ENCODE data around the gene ENPP6.

Gene ENPP6

DNA sequence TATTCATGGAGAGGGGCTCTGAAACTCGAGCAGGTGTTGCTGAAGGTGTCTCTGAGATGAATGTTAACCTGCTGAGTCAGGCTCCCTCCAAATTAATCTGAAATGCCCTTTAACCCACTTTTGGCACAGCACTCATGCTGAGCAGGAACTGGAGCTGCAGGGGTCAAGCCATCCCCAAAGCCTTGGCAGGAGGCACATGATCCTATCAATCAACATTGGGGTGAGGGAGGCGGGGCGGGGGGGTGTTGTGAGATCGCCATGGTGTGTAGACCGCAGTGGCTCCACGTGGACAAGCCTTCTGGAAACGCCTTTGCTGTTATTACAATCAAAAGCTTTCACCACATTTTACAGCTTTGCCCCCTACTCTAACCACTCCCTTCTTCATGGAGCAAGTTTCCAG lies 16.5 kb downstream of the ENPP6 start:
- WGBS: 70% methylated on average over 7 of the region's 7 CpGs
- H3K27ac ChIP-seq (ENCODE audit: low read depth, low read length): no peak overlapping the region
- H3K9me3 ChIP-seq (ENCODE audit: insufficient read depth, low read depth, low read length): no peaks in the 10 kb centered on the region
- H3K36me3 ChIP-seq (ENCODE audit: insufficient read depth, low read length): no peaks in the 10 kb centered on the region
- no peaks in the 10 kb centered on the region for H3K27me3 ChIP-seq (ENCODE audit: insufficient read depth, low read length)
- 0 out of 2 replicates have a peak, but pooled peaks cover 8% of the 10 kb centered on the region for H3K4me1 ChIP-seq (ENCODE audit: insufficient read depth, low read length)
- no peak overlapping the region for H3K9ac ChIP-seq (ENCODE audit: low read depth, low read length)
- no peak overlapping the region for H3K4me3 ChIP-seq (ENCODE audit: low read length)

DNA sequence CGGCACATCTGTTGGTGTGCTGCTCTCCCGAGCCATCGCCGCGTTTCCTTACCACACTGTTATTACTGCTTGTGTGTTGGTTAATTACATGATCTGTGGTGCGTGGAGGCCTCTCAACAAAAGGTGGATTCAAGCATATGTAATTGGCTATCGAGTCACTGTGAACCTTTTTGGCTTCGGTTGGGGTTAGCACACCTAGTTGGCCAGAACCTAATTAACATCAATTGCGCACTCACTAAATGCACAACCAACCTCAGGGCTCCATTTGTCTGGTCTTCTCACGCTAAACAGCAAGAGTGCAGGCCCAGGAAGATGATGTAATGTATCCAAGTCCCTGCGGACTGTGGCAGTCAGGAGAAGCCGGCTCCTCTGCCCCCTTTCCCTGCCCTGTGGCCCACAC lies 17.4 kb downstream of the ENPP6 start:
- 85% methylated on average over 12 of the region's 12 CpGs for WGBS
- no peaks in the 10 kb centered on the region for H3K9me3 ChIP-seq (ENCODE audit: insufficient read depth, low read depth, low read length)
- no peaks in the 10 kb centered on the region for H3K36me3 ChIP-seq (ENCODE audit: insufficient read depth, low read length)
- no peak overlapping the region for H3K27ac ChIP-seq (ENCODE audit: low read depth, low read length)
- H3K27me3 ChIP-seq (ENCODE audit: insufficient read depth, low read length): no peaks in the 10 kb centered on the region
- no peak overlapping the region for H3K9ac ChIP-seq (ENCODE audit: low read depth, low read length)
- no peak overlapping the region for H3K4me3 ChIP-seq (ENCODE audit: low read length)
- H3K4me1 ChIP-seq (ENCODE audit: insufficient read depth, low read length): 0 out of 2 replicates have a peak, but pooled peaks cover 8% of the 10 kb centered on the region

DNA sequence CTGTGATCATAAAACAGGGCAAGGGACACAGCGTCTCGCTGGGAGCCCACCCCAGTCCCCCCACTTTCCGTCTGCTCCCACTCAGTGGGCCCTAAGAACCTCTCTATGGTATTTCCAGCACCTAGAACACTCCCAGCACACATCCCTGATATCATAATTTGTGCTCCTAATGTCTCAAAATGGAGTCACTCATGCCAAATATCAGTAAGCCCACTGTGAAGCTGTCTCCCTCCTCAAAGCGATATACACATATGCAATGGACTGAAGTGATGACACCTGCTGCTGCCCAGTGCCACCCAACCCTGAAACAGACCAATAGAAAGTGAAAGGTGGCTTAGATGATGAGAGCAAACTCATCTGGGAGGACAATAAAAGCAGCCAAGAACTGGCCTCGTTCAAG lies 17.9 kb downstream of the ENPP6 start:
- 95% methylated on average over 5 of the region's 5 CpGs for WGBS
- Histone ChIP-seq H3K9me3 (ENCODE audit: insufficient read depth, low read depth, low read length) (no peaks in the 10 kb centered on the region), H3K36me3 (ENCODE audit: insufficient read depth, low read length) (no peaks in the 10 kb centered on the region), H3K27me3 (ENCODE audit: insufficient read depth, low read length) (no peaks in the 10 kb centered on the region), H3K27ac (ENCODE audit: low read depth, low read length) (no peak overlapping the region), H3K4me1 (ENCODE audit: insufficient read depth, low read length) (0 out of 2 replicates have a peak, but pooled peaks cover 8% of the 10 kb centered on the region), H3K9ac (ENCODE audit: low read depth, low read length) (no peak overlapping the region), H3K4me3 (ENCODE audit: low read length) (no peak overlapping the region)

DNA sequence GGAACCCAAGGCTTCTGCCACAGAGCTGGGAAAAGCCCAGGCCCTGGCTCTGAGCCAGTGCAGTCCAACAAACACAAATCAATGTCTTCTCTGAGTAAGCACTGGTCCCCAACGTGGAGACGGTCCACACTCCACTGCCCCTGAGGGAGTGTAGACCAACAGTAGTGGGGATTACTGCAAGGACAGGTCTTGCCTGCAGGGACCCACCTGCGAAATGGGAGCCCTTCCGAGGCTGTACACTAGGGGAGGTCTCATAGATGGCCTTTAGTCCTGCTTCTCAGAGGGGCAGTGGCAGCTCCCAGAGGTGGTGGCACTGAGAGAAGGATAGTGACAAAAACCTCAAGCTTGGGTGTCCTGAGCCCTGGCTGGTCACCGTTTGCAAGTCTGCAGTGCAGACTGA lies 19.5 kb downstream of the ENPP6 start:
- WGBS: 92% methylated on average over 5 of the region's 5 CpGs
- 0 out of 2 replicates have a peak, but pooled peaks cover 12% of the 10 kb centered on the region for H3K4me1 ChIP-seq (ENCODE audit: insufficient read depth, low read length)
- H3K4me3 ChIP-seq (ENCODE audit: low read length): no peak overlapping the region
- no peak overlapping the region for H3K27ac ChIP-seq (ENCODE audit: low read depth, low read length)
- H3K27me3 ChIP-seq (ENCODE audit: insufficient read depth, low read length): no peaks in the 10 kb centered on the region
- peaks cover 2% of the 10 kb centered on the region; the same call in 1 of the 2 replicates for H3K9me3 ChIP-seq (ENCODE audit: insufficient read depth, low read depth, low read length)
- no peak overlapping the region for H3K9ac ChIP-seq (ENCODE audit: low read depth, low read length)
- H3K36me3 ChIP-seq (ENCODE audit: insufficient read depth, low read length): no peaks in the 10 kb centered on the region

DNA sequence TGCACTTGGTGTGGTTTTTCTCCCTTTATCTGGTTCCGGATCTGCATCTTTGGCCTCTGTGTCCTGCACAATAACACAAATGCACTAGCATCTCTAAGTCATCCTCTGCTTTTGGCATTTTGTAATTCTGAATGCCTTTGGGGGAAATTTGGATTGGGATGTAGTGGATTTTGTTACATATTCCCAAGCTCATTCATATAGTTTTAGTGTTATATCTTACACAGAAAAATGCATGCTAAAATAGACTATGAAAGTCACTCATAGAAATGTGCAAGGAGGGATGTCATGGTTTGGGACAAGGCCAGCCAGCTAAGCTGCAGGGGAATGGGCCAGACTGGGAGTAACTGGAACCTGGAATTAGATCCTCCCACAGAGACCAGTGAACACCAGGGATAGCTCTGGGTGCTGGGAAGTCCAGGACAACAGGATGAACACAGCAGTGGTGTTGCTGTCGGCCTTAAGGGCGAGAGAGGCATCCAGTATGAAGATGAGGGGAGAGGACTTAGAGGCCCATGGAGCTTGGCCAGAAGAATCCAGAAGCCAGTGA lies 20.1 kb downstream of the ENPP6 start:
- no peaks in the 10 kb centered on the region for H3K36me3 ChIP-seq (ENCODE audit: insufficient read depth, low read length)
- WGBS: 96% methylated on average over 3 of the region's 3 CpGs
- H3K9ac ChIP-seq (ENCODE audit: low read depth, low read length): no peak overlapping the region
- peaks cover 6% of the 10 kb centered on the region; the same call in 1 of the 2 replicates for H3K9me3 ChIP-seq (ENCODE audit: insufficient read depth, low read depth, low read length)
- H3K4me1 ChIP-seq (ENCODE audit: insufficient read depth, low read length): 0 out of 2 replicates have a peak, but pooled peaks cover 12% of the 10 kb centered on the region
- H3K4me3 ChIP-seq (ENCODE audit: low read length): no peak overlapping the region
- H3K27me3 ChIP-seq (ENCODE audit: insufficient read depth, low read length): no peaks in the 10 kb centered on the region
- no peak overlapping the region for H3K27ac ChIP-seq (ENCODE audit: low read depth, low read length)

DNA sequence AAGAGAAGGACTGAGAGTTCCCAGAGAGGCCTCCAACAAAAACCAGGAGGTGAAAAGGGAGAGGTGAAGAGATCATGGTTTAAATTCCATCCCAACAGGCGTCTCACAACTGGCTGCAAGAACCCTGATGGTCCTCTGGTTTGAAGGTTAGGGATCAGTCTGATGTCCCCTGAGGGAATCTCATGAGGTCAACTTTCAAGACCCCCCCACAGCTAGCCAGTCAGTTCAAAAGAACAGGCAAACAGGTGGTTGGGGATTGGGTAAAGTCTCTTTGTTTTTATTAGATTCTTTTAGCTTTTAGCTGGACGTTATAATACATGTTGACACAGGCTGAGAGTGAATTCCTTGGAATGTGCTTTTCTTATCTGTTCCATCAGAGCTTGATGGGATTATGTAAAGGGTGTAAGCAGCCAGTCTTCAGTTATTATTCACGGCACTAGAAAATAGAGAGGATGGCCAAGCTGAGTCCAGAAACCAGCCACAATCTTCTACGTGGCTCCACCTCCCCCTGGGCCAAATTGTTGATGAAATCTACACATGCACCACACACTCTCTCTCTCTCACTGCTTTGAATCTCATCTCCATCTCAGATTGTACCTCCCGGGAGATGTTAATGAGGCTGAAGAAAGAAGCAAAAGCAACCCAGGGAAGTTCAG lies 20.8 kb downstream of the ENPP6 start:
- Histone ChIP-seq H3K9me3 (ENCODE audit: insufficient read depth, low read depth, low read length) (peaks cover 6% of the 10 kb centered on the region; the same call in 1 of the 2 replicates), H3K9ac (ENCODE audit: low read depth, low read length) (no peak overlapping the region), H3K4me3 (ENCODE audit: low read length) (no peak overlapping the region), H3K27ac (ENCODE audit: low read depth, low read length) (no peak overlapping the region), H3K4me1 (ENCODE audit: insufficient read depth, low read length) (0 out of 2 replicates have a peak, but pooled peaks cover 12% of the 10 kb centered on the region), H3K36me3 (ENCODE audit: insufficient read depth, low read length) (no peaks in the 10 kb centered on the region), H3K27me3 (ENCODE audit: insufficient read depth, low read length) (no peaks in the 10 kb centered on the region)
- 83% methylated on average over 5 of the region's 5 CpGs for WGBS

DNA sequence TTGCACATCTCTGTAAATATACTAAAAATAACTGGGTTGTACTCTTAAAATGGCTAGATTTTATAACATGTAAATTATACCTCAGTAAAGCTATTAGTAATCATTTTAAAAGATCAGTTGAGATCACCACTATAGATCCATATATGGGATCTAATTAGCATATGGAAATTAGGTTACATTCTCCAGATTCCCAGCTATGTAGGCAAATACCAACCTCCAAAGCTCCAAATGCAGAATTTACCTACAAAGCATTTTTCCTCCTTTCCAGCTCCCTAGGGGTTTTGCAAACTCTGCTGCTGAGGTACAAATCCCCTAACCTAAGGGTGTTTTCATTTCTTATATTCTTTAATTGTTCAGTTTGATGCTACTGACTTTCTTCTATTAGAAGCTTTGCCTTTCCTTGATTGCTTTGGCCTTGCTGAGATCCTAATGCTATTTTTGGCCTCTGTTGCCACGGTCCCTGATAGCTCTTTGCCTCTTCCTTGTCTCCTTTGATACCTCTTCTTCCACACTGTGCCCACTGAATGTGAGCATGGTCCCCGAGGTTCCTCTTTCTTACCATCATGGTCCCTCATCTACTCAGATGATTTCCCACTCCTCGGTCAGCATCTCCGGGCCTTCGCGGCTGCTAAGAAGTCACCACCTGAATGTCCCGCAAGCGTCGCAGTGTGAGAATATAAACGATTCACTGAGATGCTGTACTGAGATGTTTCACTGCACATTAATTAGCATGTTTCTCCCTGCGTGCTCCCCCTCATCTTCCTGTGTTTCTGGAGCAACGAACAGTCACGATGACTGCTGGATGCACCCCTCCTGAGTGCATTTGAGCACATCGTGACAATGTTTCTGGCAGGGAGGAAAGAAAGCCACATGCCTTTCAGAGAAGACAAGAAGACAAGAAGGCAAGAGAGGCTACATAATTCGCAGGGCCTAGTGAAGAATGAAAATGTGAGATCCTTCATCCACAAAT lies 23.8 kb downstream of the ENPP6 start:
- 93% methylated on average over 15 of the region's 15 CpGs for WGBS
- no peaks in the 10 kb centered on the region for H3K27me3 ChIP-seq (ENCODE audit: insufficient read depth, low read length)
- H3K9me3 ChIP-seq (ENCODE audit: insufficient read depth, low read depth, low read length): peaks cover 6% of the 10 kb centered on the region; the same call in 1 of the 2 replicates
- H3K27ac ChIP-seq (ENCODE audit: low read depth, low read length): no peak overlapping the region
- H3K9ac ChIP-seq (ENCODE audit: low read depth, low read length): no peak overlapping the region
- H3K36me3 ChIP-seq (ENCODE audit: insufficient read depth, low read length): no peaks in the 10 kb centered on the region
- H3K4me1 ChIP-seq (ENCODE audit: insufficient read depth, low read length): 0 out of 2 replicates have a peak, but pooled peaks cover 4% of the 10 kb centered on the region
- H3K4me3 ChIP-seq (ENCODE audit: low read length): no peak overlapping the region

DNA sequence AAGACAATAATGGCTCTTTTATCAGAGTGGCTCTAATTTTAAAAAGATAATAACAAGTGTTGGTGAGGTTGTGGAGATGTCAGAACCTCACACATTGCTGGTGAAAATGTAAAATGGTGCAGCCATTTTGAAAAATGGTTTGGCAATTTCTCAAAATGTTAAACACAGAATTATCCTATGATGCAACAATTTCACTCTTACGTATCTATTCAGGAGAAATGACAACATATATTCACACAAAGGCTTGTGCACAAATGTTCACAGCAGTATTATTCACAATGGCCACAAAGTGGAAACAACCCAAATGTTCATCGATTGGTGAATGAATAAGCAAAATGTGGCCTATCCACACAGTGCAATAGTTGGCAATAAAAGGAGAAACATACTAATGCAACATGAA lies 24.7 kb downstream of the ENPP6 start:
- WGBS: 96% methylated on average over 2 of the region's 2 CpGs
- peaks cover 6% of the 10 kb centered on the region; the same call in 1 of the 2 replicates for H3K9me3 ChIP-seq (ENCODE audit: insufficient read depth, low read depth, low read length)
- 0 out of 2 replicates have a peak, but pooled peaks cover 4% of the 10 kb centered on the region for H3K4me1 ChIP-seq (ENCODE audit: insufficient read depth, low read length)
- H3K36me3 ChIP-seq (ENCODE audit: insufficient read depth, low read length): no peaks in the 10 kb centered on the region
- no peaks in the 10 kb centered on the region for H3K27me3 ChIP-seq (ENCODE audit: insufficient read depth, low read length)
- no peak overlapping the region for H3K4me3 ChIP-seq (ENCODE audit: low read length)
- H3K27ac ChIP-seq (ENCODE audit: low read depth, low read length): no peak overlapping the region
- H3K9ac ChIP-seq (ENCODE audit: low read depth, low read length): no peak overlapping the region

DNA sequence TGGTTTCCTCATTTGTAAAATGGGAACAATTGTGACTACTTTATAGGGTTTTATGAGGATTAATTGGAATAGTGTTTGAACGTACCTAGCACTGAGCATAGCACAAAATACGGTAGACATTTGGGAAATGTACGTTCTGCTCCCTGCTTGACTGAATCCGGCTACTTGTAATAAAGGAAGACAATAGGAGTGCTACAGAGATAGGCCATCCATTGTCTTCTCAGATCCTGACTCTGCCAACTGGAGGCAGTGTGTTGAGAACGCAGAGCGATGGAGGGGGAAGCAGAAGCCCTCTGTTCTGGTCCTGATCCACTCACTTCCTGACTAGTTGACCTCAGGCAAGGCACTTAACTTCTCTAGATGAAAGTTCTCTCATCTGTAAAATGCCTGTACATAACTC lies 26.4 kb downstream of the ENPP6 start:
- 94% methylated on average over 6 of the region's 6 CpGs for WGBS
- Histone ChIP-seq H3K4me3 (ENCODE audit: low read length) (no peak overlapping the region), H3K27me3 (ENCODE audit: insufficient read depth, low read length) (no peaks in the 10 kb centered on the region), H3K9me3 (ENCODE audit: insufficient read depth, low read depth, low read length) (peaks cover 6% of the 10 kb centered on the region; the same call in 1 of the 2 replicates), H3K9ac (ENCODE audit: low read depth, low read length) (no peak overlapping the region), H3K36me3 (ENCODE audit: insufficient read depth, low read length) (no peaks in the 10 kb centered on the region), H3K27ac (ENCODE audit: low read depth, low read length) (no peak overlapping the region), H3K4me1 (ENCODE audit: insufficient read depth, low read length) (0 out of 2 replicates have a peak, but pooled peaks cover 4% of the 10 kb centered on the region)

DNA sequence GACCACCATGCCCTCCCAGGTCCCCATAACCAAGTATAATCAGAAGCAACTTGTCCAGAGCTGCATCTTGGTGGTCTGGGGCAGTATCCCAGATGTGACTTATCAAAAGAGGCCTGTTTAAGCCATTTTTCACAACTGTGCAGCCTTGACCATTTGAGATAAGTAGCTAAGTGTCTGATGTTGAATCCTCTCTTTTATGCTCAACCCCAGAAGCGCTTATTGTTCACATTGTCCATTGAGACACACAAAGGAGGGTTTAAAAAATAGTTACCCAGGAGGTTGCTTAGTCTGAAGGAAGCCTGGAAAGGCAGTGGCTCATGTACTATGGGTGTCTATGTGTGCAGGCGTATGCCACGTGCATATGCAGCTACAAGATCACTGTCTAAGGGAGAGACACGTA lies 27.0 kb downstream of the ENPP6 start:
- no peaks in the 10 kb centered on the region for H3K27me3 ChIP-seq (ENCODE audit: insufficient read depth, low read length)
- no peak overlapping the region for H3K9ac ChIP-seq (ENCODE audit: low read depth, low read length)
- no peaks in the 10 kb centered on the region for H3K36me3 ChIP-seq (ENCODE audit: insufficient read depth, low read length)
- peaks cover 6% of the 10 kb centered on the region; the same call in 1 of the 2 replicates for H3K9me3 ChIP-seq (ENCODE audit: insufficient read depth, low read depth, low read length)
- no peak overlapping the region for H3K4me3 ChIP-seq (ENCODE audit: low read length)
- no peak overlapping the region for H3K27ac ChIP-seq (ENCODE audit: low read depth, low read length)
- WGBS: 93% methylated on average over 4 of the region's 4 CpGs
- 0 out of 2 replicates have a peak, but pooled peaks cover 4% of the 10 kb centered on the region for H3K4me1 ChIP-seq (ENCODE audit: insufficient read depth, low read length)

DNA sequence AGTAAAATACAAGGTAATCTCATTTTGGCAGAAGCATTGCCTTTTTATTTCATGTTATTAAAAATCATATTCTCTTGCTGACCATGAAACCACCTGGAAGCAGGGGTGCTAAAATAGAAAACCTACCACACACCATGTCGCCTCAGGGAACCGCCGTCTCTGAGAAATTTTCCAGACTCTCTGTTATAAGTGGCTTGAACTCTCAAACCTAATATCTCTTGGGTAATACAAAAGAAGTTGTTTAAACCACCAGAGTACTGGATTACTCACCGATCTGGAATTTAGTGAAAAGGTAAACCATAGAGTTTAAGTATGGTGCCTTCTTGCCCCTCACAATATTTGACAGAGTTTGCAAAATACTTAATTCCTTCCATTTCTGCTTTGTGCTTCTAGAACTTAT lies 27.7 kb downstream of the ENPP6 start:
- no peak overlapping the region for H3K27ac ChIP-seq (ENCODE audit: low read depth, low read length)
- WGBS: 100% methylated on average over 4 of the region's 4 CpGs
- no peak overlapping the region for H3K4me3 ChIP-seq (ENCODE audit: low read length)
- H3K27me3 ChIP-seq (ENCODE audit: insufficient read depth, low read length): no peaks in the 10 kb centered on the region
- 0 out of 2 replicates have a peak, but pooled peaks cover 4% of the 10 kb centered on the region for H3K4me1 ChIP-seq (ENCODE audit: insufficient read depth, low read length)
- H3K36me3 ChIP-seq (ENCODE audit: insufficient read depth, low read length): no peaks in the 10 kb centered on the region
- H3K9ac ChIP-seq (ENCODE audit: low read depth, low read length): no peak overlapping the region
- peaks cover 6% of the 10 kb centered on the region; the same call in 1 of the 2 replicates for H3K9me3 ChIP-seq (ENCODE audit: insufficient read depth, low read depth, low read length)
